ENCODE measurements around the gene ST6GALNAC6.
"Not testable (repeated sequence)": the region's sequence is repeated elsewhere in the genome, so short reads cannot be mapped to it uniquely, and the experiment has no call there.

ST6GALNAC6 gene

DNA sequence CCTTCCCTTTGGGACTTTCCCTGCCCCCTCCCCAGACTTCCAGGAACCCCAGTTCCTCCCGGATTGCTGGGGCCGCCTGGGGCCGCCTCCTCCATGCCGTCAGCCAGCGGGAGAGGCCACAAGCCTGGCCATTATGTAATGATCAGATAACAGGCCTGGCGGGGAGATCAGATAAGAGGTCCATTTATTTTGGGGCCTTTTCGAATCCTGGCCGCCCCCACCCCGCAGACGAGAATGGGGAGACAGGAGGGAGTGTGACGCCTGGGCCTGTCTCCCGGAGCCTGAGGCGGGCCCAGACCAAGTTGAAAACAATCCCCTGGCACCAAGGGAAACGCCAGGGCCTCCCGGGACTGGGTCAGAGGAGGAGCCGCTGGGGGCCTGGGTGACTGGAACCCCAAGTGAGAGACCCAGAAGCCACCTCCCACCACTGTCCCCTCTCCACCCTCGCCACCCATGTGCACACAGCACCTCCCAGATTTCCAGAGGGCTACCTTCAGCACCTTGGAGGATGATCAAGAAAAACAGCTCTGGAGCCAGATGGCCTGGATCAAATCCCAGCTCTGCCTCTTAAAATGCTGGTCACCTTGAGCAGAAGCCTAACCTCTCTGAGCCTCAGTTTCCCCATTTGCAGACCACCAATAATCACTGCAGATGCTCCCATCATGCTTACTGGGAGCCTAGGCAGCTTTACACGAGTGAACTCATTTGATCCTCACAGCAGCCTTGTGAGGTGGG is 52.8 kb downstream of the ST6GALNAC6 start:
- H3K27ac ChIP-seq (ENCODE audit: low read length), result no peak overlapping the region
- no peaks in the 10 kb centered on the region for H3K27me3 ChIP-seq (ENCODE audit: low read depth, low read length)
- H3K9me3 ChIP-seq (ENCODE audit: control insufficient read depth in 1 of 2, low read length in 2 of 2), result peaks cover 7 to 9% of the 10 kb centered on the region in 2 donors
- peaks cover 6 to 7% of the 10 kb centered on the region in 2 donors for H3K36me3 ChIP-seq (ENCODE audit: control insufficient read depth in 1 of 2, insufficient read depth in 2 of 2, low read length in 2 of 2)
- H3K4me1 ChIP-seq (ENCODE audit: control insufficient read depth in 1 of 2, insufficient read depth in 2 of 2, low read length in 2 of 2), result no peaks in the 10 kb centered on the region
- H3K4me3 ChIP-seq (ENCODE audit: low read depth in 1 of 2, low read length in 2 of 2), result no peak overlapping the region

DNA sequence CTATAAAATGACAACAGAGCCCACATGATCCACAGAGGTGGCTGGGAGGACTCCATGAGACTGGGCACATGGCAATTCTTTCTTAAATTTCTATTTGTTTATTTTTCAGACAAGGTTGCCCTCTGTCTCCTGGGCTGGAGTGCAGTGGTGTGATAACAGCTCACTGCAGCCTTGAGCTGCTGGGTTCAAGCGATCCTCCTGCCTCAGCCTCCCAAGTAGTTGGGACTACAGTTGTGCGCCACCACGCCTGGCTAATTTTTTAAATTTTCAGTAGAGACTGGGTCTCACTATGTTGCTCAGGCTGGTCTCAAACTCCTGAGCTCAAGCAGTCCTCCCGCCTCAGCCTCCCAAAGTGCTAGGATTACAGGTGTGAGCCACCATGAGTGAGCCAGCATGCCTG is 53.8 kb downstream of the ST6GALNAC6 start:
- not testable (repeated sequence) for H3K4me3 ChIP-seq (ENCODE audit: low read depth in 1 of 2, low read length in 2 of 2); H3K4me1 ChIP-seq (ENCODE audit: control insufficient read depth in 1 of 2, insufficient read depth in 2 of 2, low read length in 2 of 2); H3K36me3 ChIP-seq (ENCODE audit: control insufficient read depth in 1 of 2, insufficient read depth in 2 of 2, low read length in 2 of 2); H3K9me3 ChIP-seq (ENCODE audit: control insufficient read depth in 1 of 2, low read length in 2 of 2); H3K27me3 ChIP-seq (ENCODE audit: low read depth, low read length); H3K27ac ChIP-seq (ENCODE audit: low read length)

DNA sequence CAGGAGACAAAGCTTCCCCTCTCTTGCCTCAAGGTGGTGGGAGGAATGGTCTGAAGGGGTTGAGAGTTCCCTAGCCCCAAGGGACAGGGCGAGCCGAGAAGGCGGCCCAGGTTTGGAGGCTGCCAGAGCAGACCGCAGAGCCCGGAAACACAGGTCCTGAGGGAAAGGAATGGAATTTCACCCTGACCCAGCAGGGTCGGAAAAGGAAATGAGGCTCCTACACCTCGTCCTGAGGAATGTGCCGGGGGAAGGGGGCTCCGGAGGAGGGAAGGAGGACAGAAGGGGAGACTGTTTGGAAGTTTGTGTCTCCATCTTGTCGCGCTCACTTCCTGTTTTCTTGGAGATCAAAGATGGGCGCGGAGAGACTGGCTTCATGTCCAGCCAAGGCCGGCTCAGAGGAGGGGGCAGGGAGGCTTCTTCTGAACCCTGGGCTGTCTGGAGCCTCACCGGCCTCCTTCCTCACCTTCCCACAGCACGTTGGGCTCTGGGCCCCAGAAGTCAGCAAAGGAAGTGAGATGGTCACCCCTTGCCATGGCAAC is 54.5 kb downstream of the ST6GALNAC6 start:
- H3K27me3 ChIP-seq (ENCODE audit: low read depth, low read length), result no peaks in the 10 kb centered on the region
- H3K4me3 ChIP-seq (ENCODE audit: low read depth in 1 of 2, low read length in 2 of 2), result no peak overlapping the region
- H3K9me3 ChIP-seq (ENCODE audit: control insufficient read depth in 1 of 2, low read length in 2 of 2), result peaks cover 7 to 8% of the 10 kb centered on the region in 2 donors
- no peak overlapping the region for H3K27ac ChIP-seq (ENCODE audit: low read length)
- no peaks in the 10 kb centered on the region for H3K4me1 ChIP-seq (ENCODE audit: control insufficient read depth in 1 of 2, insufficient read depth in 2 of 2, low read length in 2 of 2)
- H3K36me3 ChIP-seq (ENCODE audit: control insufficient read depth in 1 of 2, insufficient read depth in 2 of 2, low read length in 2 of 2), result peaks cover 3 to 9% of the 10 kb centered on the region in 2 donors

DNA sequence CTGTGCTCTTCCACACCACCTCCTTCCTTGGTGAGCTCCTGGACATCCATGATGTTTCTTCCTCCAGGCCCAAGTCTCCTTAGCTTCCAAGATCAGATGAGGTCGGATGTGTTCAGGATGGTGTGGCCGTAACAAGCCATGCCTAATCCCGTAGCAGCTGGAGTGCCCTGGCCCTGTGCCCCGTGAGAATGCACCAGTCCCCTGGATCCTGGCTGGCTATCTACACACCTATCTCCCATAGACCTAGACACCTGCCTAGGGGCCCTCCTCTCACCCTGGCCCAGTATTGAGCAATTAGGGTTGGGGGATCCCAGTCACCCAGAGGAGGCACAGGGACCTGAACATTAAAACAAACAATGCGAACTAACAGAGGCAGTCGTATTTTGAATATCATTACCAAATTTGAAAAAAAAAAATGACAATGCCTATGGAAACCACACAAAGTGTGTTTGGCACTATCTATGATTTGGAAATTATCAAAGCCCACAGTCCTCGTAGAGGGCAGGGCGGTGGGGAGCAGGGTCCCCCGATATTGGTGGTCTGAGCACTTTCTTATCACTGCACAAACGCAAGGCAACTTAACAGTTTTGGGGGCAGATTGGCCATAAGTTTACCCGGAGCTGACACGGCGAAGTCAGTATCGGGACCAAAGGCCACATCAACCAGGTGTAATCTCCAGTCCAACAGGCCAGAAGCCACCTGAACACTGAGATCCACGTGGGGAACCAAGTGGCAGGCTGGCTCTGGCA is 58.1 kb downstream of the ST6GALNAC6 start:
- H3K27ac ChIP-seq (ENCODE audit: low read length), result no peak overlapping the region
- H3K9me3 ChIP-seq (ENCODE audit: control insufficient read depth in 1 of 2, low read length in 2 of 2), result no peaks in the 10 kb centered on the region
- peaks cover 12 to 25% of the 10 kb centered on the region in 2 donors for H3K4me1 ChIP-seq (ENCODE audit: control insufficient read depth in 1 of 2, insufficient read depth in 2 of 2, low read length in 2 of 2)

DNA sequence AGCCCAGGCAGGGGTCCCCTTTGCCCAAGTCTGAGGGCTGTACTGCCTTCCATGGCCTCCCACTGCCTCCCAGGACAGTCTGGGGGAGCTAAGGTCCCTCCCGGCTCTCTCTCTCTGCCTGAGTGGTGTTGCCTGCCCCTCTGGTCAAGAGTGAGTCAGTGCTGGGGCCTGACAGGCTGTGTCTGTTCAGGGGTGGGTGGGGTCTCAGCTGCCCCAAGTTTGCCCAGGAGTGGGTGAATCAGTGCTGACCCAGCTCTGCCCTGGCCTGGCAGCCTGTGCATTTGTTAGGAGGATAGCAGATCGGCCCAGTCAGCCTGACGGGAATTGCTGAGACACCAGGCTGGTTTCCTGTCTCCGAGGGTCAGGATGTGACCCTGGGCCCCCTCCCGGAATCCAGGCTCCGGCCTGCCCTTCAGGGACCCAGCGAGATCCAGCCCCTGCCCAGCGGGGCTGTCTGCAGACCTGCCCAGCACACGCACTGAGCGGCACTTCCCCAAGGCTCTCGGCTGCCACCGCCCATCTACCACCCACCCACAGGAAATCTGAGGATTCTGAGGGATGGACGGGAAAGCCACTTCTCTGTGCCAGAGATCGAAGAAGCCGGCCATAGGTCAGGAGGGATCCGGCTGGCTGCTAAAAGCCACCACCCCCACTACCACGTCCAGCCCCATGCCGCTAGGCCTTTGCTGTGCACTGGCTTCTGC is 60.9 kb downstream of the ST6GALNAC6 start:
- peaks cover 4 to 9% of the 10 kb centered on the region in 2 donors for H3K36me3 ChIP-seq (ENCODE audit: control insufficient read depth in 1 of 2, insufficient read depth in 2 of 2, low read length in 2 of 2)
- H3K4me3 ChIP-seq (ENCODE audit: low read depth in 1 of 2, low read length in 2 of 2), result peak overlapping the region in 1 of 2 donors; percentile 32
- no peaks in the 10 kb centered on the region for H3K9me3 ChIP-seq (ENCODE audit: control insufficient read depth in 1 of 2, low read length in 2 of 2)
- H3K27ac ChIP-seq (ENCODE audit: low read length), result peak overlapping the region; percentile 82
- peaks cover 12 to 35% of the 10 kb centered on the region in 2 donors for H3K4me1 ChIP-seq (ENCODE audit: control insufficient read depth in 1 of 2, insufficient read depth in 2 of 2, low read length in 2 of 2)
- no peaks in the 10 kb centered on the region for H3K27me3 ChIP-seq (ENCODE audit: low read depth, low read length)

More for the DNA sequence above, 58.1 kb downstream of the ST6GALNAC6 start:
- Histone ChIP-seq H3K27me3 (ENCODE audit: low read depth, low read length) (no peaks in the 10 kb centered on the region), H3K4me3 (ENCODE audit: low read depth in 1 of 2, low read length in 2 of 2) (no peak overlapping the region), H3K36me3 (ENCODE audit: control insufficient read depth in 1 of 2, insufficient read depth in 2 of 2, low read length in 2 of 2) (peaks cover 2 to 9% of the 10 kb centered on the region in 2 donors)

DNA sequence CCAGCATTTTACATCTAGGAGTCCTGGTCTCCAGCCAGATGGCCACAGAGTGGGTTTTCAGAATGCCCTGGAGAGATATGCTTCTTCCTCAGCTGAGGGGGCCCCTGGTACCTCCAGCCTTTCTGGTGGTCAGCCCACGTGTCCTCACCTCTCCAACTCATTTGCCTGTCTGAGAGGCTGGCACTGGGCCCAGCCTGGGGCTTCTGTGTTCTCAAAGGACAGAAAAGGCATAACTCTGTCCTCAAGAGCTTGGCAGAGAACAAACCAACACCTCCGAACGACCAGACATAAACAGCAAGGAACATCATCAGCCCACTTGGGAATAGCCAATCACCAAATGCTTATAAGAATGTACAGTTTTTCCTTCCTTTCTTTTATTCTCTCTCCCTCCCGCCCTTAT is 62.1 kb downstream of the ST6GALNAC6 start:
- Histone ChIP-seq H3K9me3 (ENCODE audit: control insufficient read depth in 1 of 2, low read length in 2 of 2) (no peaks in the 10 kb centered on the region), H3K4me1 (ENCODE audit: control insufficient read depth in 1 of 2, insufficient read depth in 2 of 2, low read length in 2 of 2) (peaks cover 12 to 42% of the 10 kb centered on the region in 2 donors), H3K4me3 (ENCODE audit: low read depth in 1 of 2, low read length in 2 of 2) (no peak overlapping the region), H3K36me3 (ENCODE audit: control insufficient read depth in 1 of 2, insufficient read depth in 2 of 2, low read length in 2 of 2) (peaks cover 4% of the 10 kb centered on the region in 2 donors), H3K27ac (ENCODE audit: low read length) (peak overlapping the region; percentile 82), H3K27me3 (ENCODE audit: low read depth, low read length) (no peaks in the 10 kb centered on the region)

DNA sequence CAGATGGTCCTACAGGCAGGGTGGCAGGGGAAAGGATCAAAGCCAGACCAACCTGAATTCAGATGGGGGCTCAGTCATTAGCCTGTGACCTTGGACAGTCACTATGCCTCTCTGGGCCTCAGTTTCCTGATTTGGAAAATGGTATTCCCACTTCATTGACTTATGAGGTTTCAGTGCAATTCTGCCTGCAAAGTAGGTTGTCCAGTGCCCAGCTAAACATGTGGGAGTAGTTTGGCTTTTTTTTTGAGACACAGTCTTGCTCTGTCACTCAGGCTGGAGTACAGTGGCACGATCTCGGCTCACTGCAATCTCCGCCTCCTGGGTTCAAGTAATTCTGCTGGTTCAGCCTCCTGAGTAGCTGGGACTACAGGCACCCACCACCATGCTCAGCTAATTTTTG is 62.8 kb downstream of the ST6GALNAC6 start:
- not testable (repeated sequence) for H3K27me3 ChIP-seq (ENCODE audit: low read depth, low read length)

DNA sequence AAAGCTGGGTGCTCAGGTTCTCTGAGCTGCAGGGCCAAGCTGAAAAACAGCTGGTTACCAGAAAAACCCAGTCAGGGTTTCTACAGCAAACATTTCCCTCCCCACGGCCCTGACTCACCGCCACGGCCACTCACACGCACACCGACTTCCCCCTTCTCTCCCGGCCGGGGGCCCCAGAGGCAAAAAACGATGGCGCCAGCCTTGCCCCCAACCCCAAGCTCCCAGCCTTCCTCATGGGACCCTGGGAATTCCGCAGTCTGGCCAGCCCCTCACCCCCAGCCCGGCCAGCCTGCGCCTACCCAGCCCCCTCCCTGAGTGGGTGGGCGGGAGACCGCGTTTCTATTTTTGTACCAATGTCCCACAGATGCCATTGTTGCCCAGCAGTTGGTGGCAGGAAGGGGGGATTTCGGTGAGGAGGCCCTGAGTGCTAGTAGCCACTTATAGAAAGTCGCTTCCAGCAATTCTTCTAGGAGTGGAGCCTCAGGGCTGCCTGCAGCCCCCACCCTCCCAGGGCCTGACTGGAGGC is 63.3 kb downstream of the ST6GALNAC6 start:
- H3K4me1 ChIP-seq (ENCODE audit: control insufficient read depth in 1 of 2, insufficient read depth in 2 of 2, low read length in 2 of 2), result peaks cover 12 to 42% of the 10 kb centered on the region in 2 donors
- no peaks in the 10 kb centered on the region for H3K27me3 ChIP-seq (ENCODE audit: low read depth, low read length)
- H3K4me3 ChIP-seq (ENCODE audit: low read depth in 1 of 2, low read length in 2 of 2), result no peak overlapping the region

More for the DNA sequence above, 62.8 kb downstream of the ST6GALNAC6 start:
- H3K36me3 ChIP-seq (ENCODE audit: control insufficient read depth in 1 of 2, insufficient read depth in 2 of 2, low read length in 2 of 2); H3K4me3 ChIP-seq (ENCODE audit: low read depth in 1 of 2, low read length in 2 of 2); H3K9me3 ChIP-seq (ENCODE audit: control insufficient read depth in 1 of 2, low read length in 2 of 2): not testable (repeated sequence)
- Histone ChIP-seq H3K27ac (ENCODE audit: low read length) (peak overlapping the region; percentile 82), H3K4me1 (ENCODE audit: control insufficient read depth in 1 of 2, insufficient read depth in 2 of 2, low read length in 2 of 2) (peaks cover 12 to 42% of the 10 kb centered on the region in 2 donors)

More for the DNA sequence above, 63.3 kb downstream of the ST6GALNAC6 start:
- Histone ChIP-seq H3K36me3 (ENCODE audit: control insufficient read depth in 1 of 2, insufficient read depth in 2 of 2, low read length in 2 of 2) (peaks cover 0 to 4% of the 10 kb centered on the region in 2 donors), H3K27ac (ENCODE audit: low read length) (peak overlapping the region; percentile 82), H3K9me3 (ENCODE audit: control insufficient read depth in 1 of 2, low read length in 2 of 2) (no peaks in the 10 kb centered on the region)

Data from muscle layer of duodenum (tissue), 2 donors.